C1 segment of cervical spinal cord (tissue), 14 donors: ENCODE results near the gene KIZ.
"Not testable (repeated sequence)": the region's sequence is repeated elsewhere in the genome, so short reads cannot be mapped to it uniquely, and the experiment has no call there.

Experiments
- DNase-seq, 14 donors: peaks; one replicate each; lab custom pipeline; 2025; lab: John Stamatoyannopoulos, UW

The KIZ gene

GRCh38 chr20:21139881-21140566 lies 14.1 kb downstream of the KIZ start:
- DNase-seq = no peak

- no peak for DNase-seq
These were observed 15.9 kb downstream of the KIZ start for GRCh38 chr20:21141825-21142224.

- DNase-seq = no peak
These were observed 17.5 kb downstream of the KIZ start for GRCh38 chr20:21143194-21143890.

GRCh38 chr20:21145424-21145823 lies 19.5 kb downstream of the KIZ start:
- DNase-seq = no peak

GRCh38 chr20:21146215-21146614 lies 20.3 kb downstream of the KIZ start:
- no peak for DNase-seq

GRCh38 chr20:21147593-21147992 lies 21.7 kb downstream of the KIZ start:
- no peak for DNase-seq

- no peak for DNase-seq
These were observed 23.5 kb downstream of the KIZ start for GRCh38 chr20:21149344-21149743.

GRCh38 chr20:21151791-21152190 lies 25.9 kb downstream of the KIZ start:
- DNase-seq = no peak

GRCh38 chr20:21154692-21155091 lies 28.8 kb downstream of the KIZ start:
- DNase-seq = no peak

GRCh38 chr20:21155268-21155667 lies 29.4 kb downstream of the KIZ start:
- DNase-seq = no peak

- DNase-seq = no peak
These were observed 30.4 kb downstream of the KIZ start for GRCh38 chr20:21156266-21156665.

GRCh38 chr20:21157006-21157405 lies 31.1 kb downstream of the KIZ start:
- no peak for DNase-seq

- DNase-seq = no peak
These were observed 33.9 kb downstream of the KIZ start for GRCh38 chr20:21159658-21160380.

GRCh38 chr20:21161926-21162325 lies 36.0 kb downstream of the KIZ start:
- no peak for DNase-seq

GRCh38 chr20:21162631-21163030 lies 36.7 kb downstream of the KIZ start:
- DNase-seq = no peak

GRCh38 chr20:21166801-21167200 lies 40.9 kb downstream of the KIZ start:
- DNase-seq = no peak

- no peak for DNase-seq
These were observed 41.4 kb downstream of the KIZ start for GRCh38 chr20:21167261-21167660.

GRCh38 chr20:21168061-21168460 lies 42.2 kb downstream of the KIZ start:
- not testable (repeated sequence) for DNase-seq

- DNase-seq = no peak
These were observed 46.7 kb downstream of the KIZ start for GRCh38 chr20:21172626-21173025.

GRCh38 chr20:21173485-21173884 lies 47.6 kb downstream of the KIZ start:
- no peak for DNase-seq

GRCh38 chr20:21174516-21175239 lies 48.8 kb downstream of the KIZ start:
- DNase-seq = no peak

GRCh38 chr20:21175433-21175832 lies 49.6 kb downstream of the KIZ start:
- no peak for DNase-seq
